Heart right ventricle (tissue), 16 donors: ENCODE results near the gene SEPTIN10. TPM values are rescaled to one million over a fixed set of nuclear protein-coding genes. Genes with fewer than 3 reads are reported as not detected.
A peak's percentile ranks its signal among the peaks of the same experiment; 100 is the strongest.

Source experiments
- ATAC-seq, 8 donors: fragments of 200-7000 bp; cut with Tn5 transposase; one replicate each; pipeline ENCODE4 v1.9.1; 2020; ENCODE audit warnings: mild to moderate bottlenecking in 8 of 8, moderate library complexity in 8 of 8, moderate number of reproducible peaks in 1 of 8
- DNase-seq, 2 donors: peaks; one replicate each; pipeline ENCODE4 v3.0.0-alpha.2; 2020
- H3K27ac ChIP-seq, 10 donors: fragments of 200-600 bp; sonication (generic) in 2 of 10; one replicate each; pipeline versions ENCODE4 v1.5.0 to v1.8.0; 2020 to 2022; ENCODE audit warnings: mild to moderate bottlenecking in 3 of 10
- H3K27me3 ChIP-seq, 7 donors: fragments of 200-600 bp; one replicate each; pipeline ENCODE4 v1.8.0; 2021 to 2022; ENCODE audit warnings: mild to moderate bottlenecking in 2 of 7
- H3K36me3 ChIP-seq, 9 donors: fragments of 200-600 bp; sonication (generic) in 1 of 9; one replicate each; pipeline versions ENCODE4 v1.5.0 to v1.8.0; 2020 to 2022; ENCODE audit warnings: mild to moderate bottlenecking in 2 of 9
- H3K4me1 ChIP-seq, 9 donors: fragments of 200-600 bp; sonication (generic) in 1 of 9; one replicate each; pipeline versions ENCODE4 v1.5.0 to v1.8.0; 2020 to 2022; ENCODE audit warnings: mild to moderate bottlenecking in 4 of 9
- H3K4me3 ChIP-seq, 10 donors: fragments of 200-600 bp; sonication (generic) in 2 of 10; one replicate each; pipeline versions ENCODE4 v1.5.0 to v1.8.0; 2020 to 2022; ENCODE audit warnings: mild to moderate bottlenecking in 7 of 10, moderate library complexity in 2 of 10
- H3K9me3 ChIP-seq, 11 donors: fragments of 200-600 bp in 10 of 11; sonication (generic) in 2 of 11; one replicate each; pipeline versions ENCODE4 v1.5.0 to v1.8.0; 2013 to 2022; ENCODE audit warnings: mild to moderate bottlenecking in 2 of 11, control low read depth in 1 of 11, moderate library complexity in 1 of 11
- WGBS, 2 donors: extraction: QIAGEN DNeasy Blood & Tissue Kit; methylation state at CpG; one replicate each; pipeline ENCODE4 v1.1.7; 2013; ENCODE audit warnings: inconsistent platforms in 1 of 2; 5-methylcytosine and 5-hydroxymethylcytosine counted together
- intact Hi-C, 10 donors: fragments of 100-400 bp; cut with DNase I; formaldehyde crosslinking; loops; one replicate each; pipeline versions ENCODE4 v1.11.1 to v1.14.2; 2022
- polyA plus RNA-seq, 2 donors: library from polyadenylated mRNA; stranded (reverse); fragments of 200-250 nt; gene quantifications; one replicate each; pipeline ENCODE4 v1.2.3, GENCODE V29; 2013
- total RNA-seq, 10 donors: library from RNA; stranded (reverse); fragmentation: NEBNext Ultra II Directional in 3 of 10; extraction: Animal tissue kit (Norgen Biotek cat#: 25700) in 3 of 10; gene quantifications; one replicate each; pipeline versions ENCODE4 v1.2.1 to v1.2.4, GENCODE V29; 2021 to 2023
- TF ChIP-seq, protein P1 (sequence below), 9 donors: fragments of 200-600 bp; sonication (generic) in 2 of 9; IDR thresholded peaks; one replicate each; pipeline versions ENCODE4 v1.5.0 to v1.8.0; 2021 to 2022; ENCODE audit warnings: antibody characterized with exemption in 9 of 9, mild to moderate bottlenecking in 5 of 9, moderate library complexity in 1 of 9
- donor health status: Arrhythmogenic right ventricular cardiomyopathy.
- donor health status: ischemic (EF 13 %, LVEDD 7.1; RV severe dilation, severe dysfunction).
- donor health status: healthy with polysubstance abuse.
- donor health status: DM: no; HTN: yes; CAD: no.
- donor health status: DM: no; HTN: no; CAD: no.
- donor health status: ischemic (EF 25% LVEDD 6.9; RV normal size, moderate dysfunction).
- donor health status: ischemic (EF 25% LVEDD 5.7; RV mildly dilated, moderate dysfunction).
- donor health status: healthy.
- donor health status: DM: yes; HTN: yes; CAD: no.
- donor health status: Ischemic cardiomyopathy.
- donor health status: ischemic (EF 35%, LVEDD 5.7; RV mildly dilated, moderate dysfunction).
- donor health status: nonischemic (EF 11% LVEDD 7.7; RV severe dilation, severe dysfunction).
- donor health status: DM: yes; HTN: yes; CAD: no.
- donor health status: PGD.
- donor health status: ischemic (EF 29% LVEDD 5.4; RV normal size, mild dysfunction).
- donor health status: nonischemic (EF 23%, LVEDD 6.1; RV moderate dilation, normal function).

The SEPTIN10 gene
- total and polyA plus RNA-seq, 12 donors = 20.9 to 61.0 (median 50.1) TPM

DNA sequence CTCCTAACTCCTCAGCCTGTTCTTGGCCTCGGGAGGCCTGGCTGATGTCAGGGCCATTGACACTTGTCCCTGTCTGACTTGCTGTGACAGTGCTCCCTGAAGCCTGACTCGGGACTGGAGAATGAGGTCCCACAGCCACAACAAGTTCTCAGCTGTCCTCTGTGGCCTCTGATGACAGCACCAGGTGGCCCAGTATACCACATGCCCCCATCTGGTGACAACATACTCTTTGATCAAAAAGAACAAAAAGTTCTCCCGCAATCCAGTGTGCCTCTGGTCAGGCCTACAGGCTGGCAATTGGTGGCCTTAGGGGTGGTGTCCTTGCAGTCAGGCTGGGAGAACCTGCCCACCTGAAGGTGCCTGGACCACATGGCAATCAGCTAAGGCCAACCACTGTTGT is 102.6 kb downstream of the SEPTIN10 start:
- Histone ChIP-seq H3K9me3 (peaks cover 0 to 6% (median 0%) of the 10 kb centered on the region in 11 donors), H3K4me3 (no peak overlapping the region), H3K4me1 (peaks cover 0 to 14% (median 4%) of the 10 kb centered on the region in 9 donors), H3K27me3 (no peaks in the 10 kb centered on the region), H3K27ac (no peak overlapping the region), H3K36me3 (no peaks in the 10 kb centered on the region)
- intact Hi-C loops = loop anchor here in 3 of 10 donors (2.0 to 10.0 kb wide), 3 partner anchors 226 to 384 kb away; partner anchors contain the start of gene SH3RF3 (in 1 of the 3)
- TF ChIP-seq, protein P1, sequence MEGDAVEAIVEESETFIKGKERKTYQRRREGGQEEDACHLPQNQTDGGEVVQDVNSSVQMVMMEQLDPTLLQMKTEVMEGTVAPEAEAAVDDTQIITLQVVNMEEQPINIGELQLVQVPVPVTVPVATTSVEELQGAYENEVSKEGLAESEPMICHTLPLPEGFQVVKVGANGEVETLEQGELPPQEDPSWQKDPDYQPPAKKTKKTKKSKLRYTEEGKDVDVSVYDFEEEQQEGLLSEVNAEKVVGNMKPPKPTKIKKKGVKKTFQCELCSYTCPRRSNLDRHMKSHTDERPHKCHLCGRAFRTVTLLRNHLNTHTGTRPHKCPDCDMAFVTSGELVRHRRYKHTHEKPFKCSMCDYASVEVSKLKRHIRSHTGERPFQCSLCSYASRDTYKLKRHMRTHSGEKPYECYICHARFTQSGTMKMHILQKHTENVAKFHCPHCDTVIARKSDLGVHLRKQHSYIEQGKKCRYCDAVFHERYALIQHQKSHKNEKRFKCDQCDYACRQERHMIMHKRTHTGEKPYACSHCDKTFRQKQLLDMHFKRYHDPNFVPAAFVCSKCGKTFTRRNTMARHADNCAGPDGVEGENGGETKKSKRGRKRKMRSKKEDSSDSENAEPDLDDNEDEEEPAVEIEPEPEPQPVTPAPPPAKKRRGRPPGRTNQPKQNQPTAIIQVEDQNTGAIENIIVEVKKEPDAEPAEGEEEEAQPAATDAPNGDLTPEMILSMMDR (IDR thresholded peaks at IDR 0.05) = no peak
- DNase-seq (no peak), ATAC-seq (no peak)
- 70 to 72% methylated on average over 3 of the region's 3 CpGs for WGBS, 2 donors

DNA sequence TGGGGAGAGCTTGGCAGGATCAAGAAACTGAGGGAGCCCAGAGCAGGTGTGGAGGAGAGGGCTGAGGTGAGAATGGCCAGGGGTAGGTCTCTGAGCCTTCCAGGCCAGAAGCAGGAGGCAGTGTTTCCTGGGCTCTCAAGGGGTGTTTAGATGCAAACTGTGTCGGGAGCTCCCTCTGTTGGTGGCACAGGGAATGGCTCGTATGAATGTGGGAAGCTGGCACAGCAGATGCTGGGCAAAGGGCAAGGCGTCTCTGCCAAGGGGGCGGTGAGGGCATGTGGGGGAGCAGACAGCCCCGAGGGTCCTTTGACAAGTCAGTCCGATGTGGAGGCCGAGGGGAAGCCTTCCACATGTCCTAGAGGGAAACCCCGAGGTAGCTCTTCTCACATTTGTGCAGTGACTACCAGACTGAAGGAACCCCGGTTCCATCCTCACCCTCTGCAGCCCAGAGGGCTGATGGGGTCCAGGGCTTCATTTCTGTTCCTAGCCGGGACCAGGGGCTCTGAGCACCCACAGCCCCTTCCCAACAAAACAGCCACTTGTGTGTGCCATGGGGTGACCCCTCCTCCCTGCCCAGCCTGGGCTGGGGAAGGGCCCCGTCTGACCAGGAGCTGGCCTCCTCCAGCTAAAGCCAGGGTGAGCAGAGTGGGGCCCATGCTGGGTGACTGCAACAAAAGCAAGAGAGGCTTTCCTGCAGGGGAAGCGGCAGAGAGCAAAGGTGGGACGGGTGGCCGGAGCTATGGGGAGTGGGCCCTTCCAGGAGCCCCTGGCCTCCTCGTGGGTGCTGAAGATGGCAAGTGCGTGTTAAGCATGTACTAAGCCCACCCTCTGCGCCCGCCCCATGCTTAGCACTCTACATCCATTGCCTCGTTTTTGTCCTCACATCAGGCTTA is 103.4 kb downstream of the SEPTIN10 start:
- Histone ChIP-seq H3K36me3 (no peaks in the 10 kb centered on the region), H3K4me1 (peaks cover 0 to 14% (median 4%) of the 10 kb centered on the region in 9 donors), H3K27ac (no peak overlapping the region), H3K4me3 (no peak overlapping the region), H3K9me3 (peaks cover 0 to 14% (median 0%) of the 10 kb centered on the region in 11 donors), H3K27me3 (no peaks in the 10 kb centered on the region)
- ATAC-seq = peak; percentile 46 to 72 (median 56)
- DNase-seq = peak; percentile 70 to 81
- WGBS, 2 donors = 54 to 57% methylated on average over 19 of the region's 19 CpGs
- TF ChIP-seq, protein P1 (IDR thresholded peaks at IDR 0.05) = peak; percentile 86 to 96 (median 92)
- intact Hi-C loops = loop anchor here in 8 of 10 donors (1.0 to 10.0 kb wide), 5 partner anchors 226 to 384 kb away; partner anchors contain the start of gene SH3RF3 (in 1 of the 8)

DNA sequence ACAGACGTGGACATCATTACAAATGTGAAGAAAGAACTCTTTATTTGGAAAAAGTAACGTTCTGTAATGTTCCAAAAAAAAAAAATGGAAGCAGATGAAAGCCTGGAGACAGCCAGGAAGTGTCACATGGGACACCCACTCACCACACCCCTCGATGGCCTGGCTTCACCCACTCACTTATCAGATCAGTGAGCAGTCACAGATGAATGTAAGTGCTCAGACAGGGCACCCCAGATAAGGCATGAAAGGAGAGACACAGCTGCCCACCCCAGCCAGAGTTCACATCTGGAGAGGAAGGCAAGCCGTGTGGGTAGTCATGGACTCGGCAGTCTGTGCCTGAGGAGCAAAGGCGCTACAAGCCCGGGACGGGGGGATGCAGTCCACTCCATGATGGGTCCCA is 105.2 kb downstream of the SEPTIN10 start:
- Histone ChIP-seq H3K36me3 (peaks cover 0 to 1% (median 0%) of the 10 kb centered on the region in 9 donors), H3K4me3 (no peak overlapping the region), H3K9me3 (peaks cover 0 to 18% (median 0%) of the 10 kb centered on the region in 11 donors), H3K27me3 (no peaks in the 10 kb centered on the region), H3K4me1 (peaks cover 0 to 4% (median 0%) of the 10 kb centered on the region in 9 donors), H3K27ac (no peak overlapping the region)
- DNase-seq (no peak), ATAC-seq (no peak)
- TF ChIP-seq, protein P1 (IDR thresholded peaks at IDR 0.05) = no peak
- intact Hi-C loops = loop anchor here in 8 of 10 donors (2.0 to 10.0 kb wide), 7 partner anchors 161 to 584 kb away; partner anchors contain the start of gene SH3RF3 (in 3 of the 8)
- 62 to 68% methylated on average over 8 of the region's 8 CpGs for whole genome bisulfite sequencing, 2 donors

DNA sequence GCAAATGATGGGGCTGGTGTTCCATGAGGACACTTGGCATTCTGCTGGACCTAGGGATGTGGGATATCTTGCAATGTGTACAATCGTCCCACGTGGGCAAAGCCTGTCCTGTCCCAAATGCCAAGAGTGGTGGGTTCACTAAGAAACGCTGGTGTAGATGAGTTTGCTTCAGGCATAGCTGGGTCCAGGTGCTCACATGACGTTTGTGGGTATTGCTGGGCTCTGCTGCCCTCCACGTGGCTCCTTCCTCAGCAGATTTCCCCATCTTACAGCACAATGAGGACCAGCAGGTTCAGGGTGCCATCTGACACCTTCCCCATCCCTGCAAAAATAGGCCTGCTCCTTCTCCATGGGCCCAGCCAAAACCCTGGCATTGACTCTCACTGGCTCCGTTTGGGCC is 105.9 kb downstream of the SEPTIN10 start:
- TF ChIP-seq, protein P1 (IDR thresholded peaks at IDR 0.05) = no peak
- Histone ChIP-seq H3K27me3 (no peaks in the 10 kb centered on the region), H3K27ac (no peak overlapping the region), H3K4me3 (no peak overlapping the region), H3K36me3 (peaks cover 0 to 6% (median 0%) of the 10 kb centered on the region in 9 donors), H3K4me1 (peaks cover 0 to 3% (median 0%) of the 10 kb centered on the region in 9 donors), H3K9me3 (peaks cover 0 to 18% (median 0%) of the 10 kb centered on the region in 11 donors)
- DNase-seq = no peak
- 83 to 88% methylated on average over 6 of the region's 6 CpGs for WGBS, 2 donors
- no peak for ATAC-seq
- intact Hi-C loops = loop anchor here in 8 of 10 donors (2.0 to 10.0 kb wide), 7 partner anchors 161 to 583 kb away; partner anchors contain the start of gene SH3RF3 (in 3 of the 8)
